CD4-positive, alpha-beta T cell treated with Interleukin-1 beta for 1 hour (primary cell): ENCODE data around the gene FOCAD.
"Not testable (repeated sequence)": the region's sequence is repeated elsewhere in the genome, so short reads cannot be mapped to it uniquely, and the experiment has no call there.

Source experiments
- DNase-seq, 2 donors: peaks; one replicate each; pipeline ENCODE4 v3.0.0-alpha.2; 2020 to 2022

FOCAD gene

GRCh38 chr9:20684035-20684874, at the start of gene FOCAD:
TSS of gene FOCAD (plus strand) at chr9:20684259. CDS start at chr9:20715354, 31,095 bp downstream.
- peak; percentile 95 for DNase-seq

- no peak for DNase-seq
These were observed 49.2 kb upstream of the FOCAD start for GRCh38 chr9:20634895-20635294.

- no peak for DNase-seq
These were observed 47.1 kb upstream of the FOCAD start for GRCh38 chr9:20636888-20637440.

GRCh38 chr9:20640331-20641187, 43.5 kb upstream of the FOCAD start:
- peak; percentile 69 to 70 for DNase-seq

GRCh38 chr9:20642045-20642444, 42.0 kb upstream of the FOCAD start:
- no peak for DNase-seq

- no peak for DNase-seq
These were observed 40.4 kb upstream of the FOCAD start for GRCh38 chr9:20643660-20644059.

GRCh38 chr9:20646656-20647055, 37.4 kb upstream of the FOCAD start:
- no peak for DNase-seq

GRCh38 chr9:20649381-20649780, 34.7 kb upstream of the FOCAD start:
- no peak for DNase-seq

GRCh38 chr9:20650313-20650712, 33.7 kb upstream of the FOCAD start:
- no peak for DNase-seq

- DNase-seq = no peak
These were observed 33.2 kb upstream of the FOCAD start for GRCh38 chr9:20650750-20651299.

- no peak for DNase-seq
These were observed 32.1 kb upstream of the FOCAD start for GRCh38 chr9:20651939-20652338.

GRCh38 chr9:20658246-20658667, 25.8 kb upstream of the FOCAD start:
- peak; percentile 37 to 42 for DNase-seq

- DNase-seq = no peak
These were observed 25.2 kb upstream of the FOCAD start for GRCh38 chr9:20658677-20659473.

GRCh38 chr9:20659474-20659967, 24.5 kb upstream of the FOCAD start:
- DNase-seq = no peak

GRCh38 chr9:20662156-20662555, 21.9 kb upstream of the FOCAD start:
- no peak for DNase-seq

- DNase-seq = no peak
These were observed 20.9 kb upstream of the FOCAD start for GRCh38 chr9:20663133-20663532.

GRCh38 chr9:20664501-20664900, 19.6 kb upstream of the FOCAD start:
- DNase-seq = no peak

- DNase-seq = no peak
These were observed 13.7 kb upstream of the FOCAD start for GRCh38 chr9:20670395-20670794.

- DNase-seq = no peak
These were observed 12.4 kb upstream of the FOCAD start for GRCh38 chr9:20671635-20672034.

- not testable (repeated sequence) for DNase-seq
These were observed 10.5 kb upstream of the FOCAD start for GRCh38 chr9:20673537-20673936.

- DNase-seq = no peak
These were observed 2.6 kb upstream of the FOCAD start for GRCh38 chr9:20681467-20681866.
